GM23338 (cell line): ENCODE results near the gene DNAH8. TPM values are rescaled to one million over a fixed set of nuclear protein-coding genes. Genes with fewer than 3 reads are reported as not detected.

ENCODE experiments used
- ATAC-seq: fragments of 200-7000 bp; cut with Tn5 transposase; 3 replicates; pipeline ENCODE4 v1.9.1; 2020
- DNase-seq: peaks from one replicate; pipeline ENCODE4 v3.0.0-alpha.2; 2015; ENCODE audit warnings: low spot score
- H2AFZ ChIP-seq: fragments of 200-600 bp; sonication (generic); 2 replicates; pipeline ENCODE4 v1.8.0; 2016; ENCODE audit warnings: antibody characterized with exemption, mild to moderate bottlenecking, moderate library complexity
- H3F3A ChIP-seq: fragments of 200-600 bp; sonication (generic); replicated peaks from 2 replicates; pipeline ENCODE4 v1.8.0; 2017; ENCODE audit warnings: antibody characterized with exemption, mixed run types, low read depth
- H3K27ac ChIP-seq: fragments of 200-600 bp; sonication (generic); 2 replicates; pipeline ENCODE4 v1.6.1; 2016; ENCODE audit warnings: low read depth
- H3K27me3 ChIP-seq: fragments of 200-600 bp; sonication (generic); 2 replicates; pipeline ENCODE4 v1.8.0; 2016; ENCODE audit warnings: mild to moderate bottlenecking, mixed run types, moderate library complexity; ENCODE audit not compliant: insufficient read depth
- H3K36me3 ChIP-seq: fragments of 200-600 bp; sonication (generic); 2 replicates; pipeline ENCODE4 v1.8.0; 2016; ENCODE audit warnings: mild to moderate bottlenecking; ENCODE audit not compliant: insufficient read depth
- H3K4me1 ChIP-seq: fragments of 200-600 bp; sonication (generic); 2 replicates; pipeline ENCODE4 v1.8.0; 2016; ENCODE audit warnings: mild to moderate bottlenecking, moderate library complexity; ENCODE audit not compliant: insufficient read depth
- H3K4me2 ChIP-seq: fragments of 200-600 bp; sonication (generic); 2 replicates; pipeline ENCODE4 v1.7.1; 2017; ENCODE audit warnings: mixed run types
- H3K4me3 ChIP-seq: fragments of 200-600 bp; sonication (generic); 2 replicates; pipeline ENCODE4 v1.6.1; 2016; ENCODE audit warnings: mixed run types
- H3K79me2 ChIP-seq: fragments of 200-600 bp; sonication (generic); replicated peaks from 2 replicates; pipeline ENCODE4 v1.8.0; 2017; ENCODE audit warnings: mild to moderate bottlenecking; ENCODE audit not compliant: insufficient read depth
- H3K9me2 ChIP-seq: fragments of 200-600 bp; sonication (generic); 2 replicates; pipeline ENCODE4 v1.8.0; 2017; ENCODE audit not compliant: insufficient read depth
- H4K20me1 ChIP-seq: fragments of 200-600 bp; sonication (generic); replicated peaks from 2 replicates; pipeline ENCODE4 v1.8.0; 2017; ENCODE audit warnings: mild to moderate bottlenecking; ENCODE audit not compliant: insufficient read depth
- H3K27ac Mint-ChIP-seq: 2 replicates; pipeline ENCODE4 v1.8.0; 2020; ENCODE audit warnings: inconsistent platforms, mild to moderate bottlenecking, moderate library complexity, mixed read lengths
- H3K27me3 Mint-ChIP-seq: 3 replicates; pipeline ENCODE4 v1.8.0; 2022; ENCODE audit warnings: low read depth, mild to moderate bottlenecking, moderate library complexity, mixed read lengths, inconsistent platforms; ENCODE audit not compliant: insufficient read depth, poor library complexity
- H3K36me3 Mint-ChIP-seq: 3 replicates; pipeline ENCODE4 v1.8.0; 2021; ENCODE audit warnings: low read depth, mild to moderate bottlenecking, inconsistent platforms, moderate library complexity, mixed read lengths
- H3K4me1 Mint-ChIP-seq: 3 replicates; pipeline ENCODE4 v1.8.0; 2020; ENCODE audit warnings: mild to moderate bottlenecking, inconsistent platforms, mixed read lengths
- H3K4me3 Mint-ChIP-seq: 3 replicates; pipeline ENCODE4 v1.8.0; 2021; ENCODE audit warnings: moderate library complexity, mild to moderate bottlenecking, inconsistent platforms, mixed read lengths
- H3K9me3 Mint-ChIP-seq: 3 replicates; pipeline ENCODE4 v1.8.0; 2020; ENCODE audit warnings: moderate library complexity, mild to moderate bottlenecking, inconsistent platforms, mixed read lengths
- CREB1 ChIP-seq: fragments of 250-450 bp; sonication (Bioruptor Pico); IDR thresholded peaks from 2 replicates; pipeline ENCODE4 v1.5.0; 2020; ENCODE audit warnings: low read depth, mild to moderate bottlenecking, moderate library complexity
- EZH2 ChIP-seq: fragments of 200-600 bp; sonication (generic); IDR thresholded peaks from one replicate; pipeline ENCODE4 v1.8.0; 2017; ENCODE audit warnings: antibody characterized with exemption, mild to moderate bottlenecking, low read depth; ENCODE audit not compliant: unreplicated experiment
- EZH2phosphoT487 ChIP-seq: fragments of 200-600 bp; sonication (generic); IDR thresholded peaks from one replicate; pipeline ENCODE4 v1.8.1; 2018; ENCODE audit warnings: antibody characterized with exemption; ENCODE audit not compliant: unreplicated experiment
- JUNB ChIP-seq: IDR thresholded peaks from one replicate; pipeline ENCODE4 v1.6.1; 2016; ENCODE audit warnings: antibody characterized with exemption; ENCODE audit not compliant: unreplicated experiment
- NANOG ChIP-seq: IDR thresholded peaks from 2 replicates; pipeline ENCODE4 v1.6.1; 2016; ENCODE audit warnings: antibody characterized with exemption, borderline replicate concordance
- POLR2AphosphoS5 ChIP-seq: IDR thresholded peaks from 2 replicates; pipeline ENCODE4 v1.6.1; 2016; ENCODE audit warnings: antibody characterized with exemption, low read depth
- STAT1 ChIP-seq: IDR thresholded peaks from one replicate; pipeline ENCODE4 v1.6.1; 2016; ENCODE audit warnings: antibody characterized with exemption; ENCODE audit not compliant: unreplicated experiment
- ZNF114 ChIP-seq: fragments of 250-450 bp; sonication (Bioruptor Pico); IDR thresholded peaks from 2 replicates; pipeline ENCODE4 v1.5.0; 2020; ENCODE audit warnings: mild to moderate bottlenecking, moderate library complexity
- ZNF331 ChIP-seq: fragments of 250-450 bp; sonication (Bioruptor Pico); IDR thresholded peaks from 2 replicates; pipeline ENCODE4 v1.5.0; 2020; ENCODE audit warnings: low read depth, mild to moderate bottlenecking, moderate library complexity
- polyA plus RNA-seq: library from polyadenylated mRNA; unstranded; fragments of >200 nt; fragmentation: Nextera tagmentation; extraction: Ambion mirVana; gene quantifications from 2 replicates; pipeline ENCODE4 v1.2.1, GENCODE V29; 2016
- total RNA-seq: library from RNA; depleted of rRNA; stranded (reverse); fragments of >200 nt; shearing (Covaris generic); gene quantifications from 2 replicates; pipeline ENCODE4 v1.2.3, GENCODE V29; 2014
- TF ChIP-seq, protein P1 (sequence below), 2 experiments: fragments of 200-600 bp in 1 of 2; sonication (generic) in 1 of 2; conservative IDR thresholded peaks; 2 replicates each; pipeline versions ENCODE4 v1.5.1 to v1.6.1; 2016 to 2017; ENCODE audit warnings: antibody characterized with exemption in 2 of 2, low read depth in 2 of 2, mild to moderate bottlenecking in 2 of 2, moderate library complexity in 1 of 2
- TF ChIP-seq, protein P2 (sequence below): IDR thresholded peaks from one replicate; pipeline ENCODE4 v1.6.1; 2018; ENCODE audit warnings: antibody characterized with exemption; ENCODE audit not compliant: unreplicated experiment
- TF ChIP-seq, protein P3 (sequence below): fragments of 250-450 bp; sonication (Bioruptor Pico); IDR thresholded peaks from 2 replicates; pipeline ENCODE4 v1.5.0; 2020; ENCODE audit warnings: mild to moderate bottlenecking, moderate library complexity
- TF ChIP-seq, protein P4 (sequence below): IDR thresholded peaks from 2 replicates; pipeline ENCODE4 v1.6.1; 2016; ENCODE audit warnings: antibody characterized with exemption

The DNAH8 gene
- total and polyA plus RNA-seq, 2 experiments from 2014 or later: 0.02 TPM; not detected in 1

DNA sequence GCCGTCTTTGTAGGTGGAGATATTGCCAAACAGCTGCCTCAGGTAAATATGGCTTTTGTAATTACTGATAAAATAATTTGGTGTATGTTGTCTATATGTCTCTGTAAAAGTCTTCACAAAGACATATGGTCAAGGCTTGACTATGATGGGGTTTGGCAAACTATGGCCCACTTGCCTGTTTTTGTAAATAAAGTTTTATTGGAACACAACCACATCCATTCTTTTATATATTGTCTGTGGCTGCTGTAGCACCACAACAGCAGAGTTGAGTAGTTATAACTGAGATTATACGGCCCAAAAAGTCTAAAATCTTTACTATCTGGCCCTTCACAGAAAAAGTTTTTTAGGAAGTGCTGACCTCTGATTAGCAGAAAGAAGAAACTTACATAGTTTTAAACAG lies 133.6 kb downstream of the DNAH8 start:
- peaks cover 22% of the 10 kb centered on the region for H3K4me1 ChIP-seq
- H3K79me2 ChIP-seq: no peaks in the 10 kb centered on the region
- no peaks in the 10 kb centered on the region for H3F3A ChIP-seq
- no peaks in the 10 kb centered on the region for H3K27me3 ChIP-seq
- Mint-ChIP-seq H3K36me3 (no peaks in the 10 kb centered on the region), H3K4me3 (no peak overlapping the region), H3K4me1 (peaks cover 34% of the 10 kb centered on the region), H3K27me3 (peaks cover 2% of the 10 kb centered on the region), H3K27ac (no peak overlapping the region), H3K9me3 (no peaks in the 10 kb centered on the region)
- no peaks in the 10 kb centered on the region for H4K20me1 ChIP-seq
- ATAC-seq (no peak), DNase-seq (no peak)
- H3K9me2 ChIP-seq: no peaks in the 10 kb centered on the region
- no peak overlapping the region for H3K27ac ChIP-seq
- H3K36me3 ChIP-seq: no peaks in the 10 kb centered on the region
- no peak overlapping the region for H2AFZ ChIP-seq
- no peak for TF ChIP-seq EZH2
- TF ChIP-seq JUNB: no peak
- TF ChIP-seq CREB1 (CRISPR knock-in tag): no peak
- TF ChIP-seq POLR2AphosphoS5: no peak
- TF ChIP-seq, protein P1, sequence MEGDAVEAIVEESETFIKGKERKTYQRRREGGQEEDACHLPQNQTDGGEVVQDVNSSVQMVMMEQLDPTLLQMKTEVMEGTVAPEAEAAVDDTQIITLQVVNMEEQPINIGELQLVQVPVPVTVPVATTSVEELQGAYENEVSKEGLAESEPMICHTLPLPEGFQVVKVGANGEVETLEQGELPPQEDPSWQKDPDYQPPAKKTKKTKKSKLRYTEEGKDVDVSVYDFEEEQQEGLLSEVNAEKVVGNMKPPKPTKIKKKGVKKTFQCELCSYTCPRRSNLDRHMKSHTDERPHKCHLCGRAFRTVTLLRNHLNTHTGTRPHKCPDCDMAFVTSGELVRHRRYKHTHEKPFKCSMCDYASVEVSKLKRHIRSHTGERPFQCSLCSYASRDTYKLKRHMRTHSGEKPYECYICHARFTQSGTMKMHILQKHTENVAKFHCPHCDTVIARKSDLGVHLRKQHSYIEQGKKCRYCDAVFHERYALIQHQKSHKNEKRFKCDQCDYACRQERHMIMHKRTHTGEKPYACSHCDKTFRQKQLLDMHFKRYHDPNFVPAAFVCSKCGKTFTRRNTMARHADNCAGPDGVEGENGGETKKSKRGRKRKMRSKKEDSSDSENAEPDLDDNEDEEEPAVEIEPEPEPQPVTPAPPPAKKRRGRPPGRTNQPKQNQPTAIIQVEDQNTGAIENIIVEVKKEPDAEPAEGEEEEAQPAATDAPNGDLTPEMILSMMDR (conservative IDR thresholded peaks at IDR 0.05; ENCODE audit: low read depth in 2 of 2): no peak
- TF ChIP-seq EZH2phosphoT487: no peak
- TF ChIP-seq ZNF331 (CRISPR knock-in tag): no peak
- TF ChIP-seq, protein P2, sequence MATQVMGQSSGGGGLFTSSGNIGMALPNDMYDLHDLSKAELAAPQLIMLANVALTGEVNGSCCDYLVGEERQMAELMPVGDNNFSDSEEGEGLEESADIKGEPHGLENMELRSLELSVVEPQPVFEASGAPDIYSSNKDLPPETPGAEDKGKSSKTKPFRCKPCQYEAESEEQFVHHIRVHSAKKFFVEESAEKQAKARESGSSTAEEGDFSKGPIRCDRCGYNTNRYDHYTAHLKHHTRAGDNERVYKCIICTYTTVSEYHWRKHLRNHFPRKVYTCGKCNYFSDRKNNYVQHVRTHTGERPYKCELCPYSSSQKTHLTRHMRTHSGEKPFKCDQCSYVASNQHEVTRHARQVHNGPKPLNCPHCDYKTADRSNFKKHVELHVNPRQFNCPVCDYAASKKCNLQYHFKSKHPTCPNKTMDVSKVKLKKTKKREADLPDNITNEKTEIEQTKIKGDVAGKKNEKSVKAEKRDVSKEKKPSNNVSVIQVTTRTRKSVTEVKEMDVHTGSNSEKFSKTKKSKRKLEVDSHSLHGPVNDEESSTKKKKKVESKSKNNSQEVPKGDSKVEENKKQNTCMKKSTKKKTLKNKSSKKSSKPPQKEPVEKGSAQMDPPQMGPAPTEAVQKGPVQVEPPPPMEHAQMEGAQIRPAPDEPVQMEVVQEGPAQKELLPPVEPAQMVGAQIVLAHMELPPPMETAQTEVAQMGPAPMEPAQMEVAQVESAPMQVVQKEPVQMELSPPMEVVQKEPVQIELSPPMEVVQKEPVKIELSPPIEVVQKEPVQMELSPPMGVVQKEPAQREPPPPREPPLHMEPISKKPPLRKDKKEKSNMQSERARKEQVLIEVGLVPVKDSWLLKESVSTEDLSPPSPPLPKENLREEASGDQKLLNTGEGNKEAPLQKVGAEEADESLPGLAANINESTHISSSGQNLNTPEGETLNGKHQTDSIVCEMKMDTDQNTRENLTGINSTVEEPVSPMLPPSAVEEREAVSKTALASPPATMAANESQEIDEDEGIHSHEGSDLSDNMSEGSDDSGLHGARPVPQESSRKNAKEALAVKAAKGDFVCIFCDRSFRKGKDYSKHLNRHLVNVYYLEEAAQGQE: no peak
- TF ChIP-seq NANOG: no peak
- TF ChIP-seq, protein P3, sequence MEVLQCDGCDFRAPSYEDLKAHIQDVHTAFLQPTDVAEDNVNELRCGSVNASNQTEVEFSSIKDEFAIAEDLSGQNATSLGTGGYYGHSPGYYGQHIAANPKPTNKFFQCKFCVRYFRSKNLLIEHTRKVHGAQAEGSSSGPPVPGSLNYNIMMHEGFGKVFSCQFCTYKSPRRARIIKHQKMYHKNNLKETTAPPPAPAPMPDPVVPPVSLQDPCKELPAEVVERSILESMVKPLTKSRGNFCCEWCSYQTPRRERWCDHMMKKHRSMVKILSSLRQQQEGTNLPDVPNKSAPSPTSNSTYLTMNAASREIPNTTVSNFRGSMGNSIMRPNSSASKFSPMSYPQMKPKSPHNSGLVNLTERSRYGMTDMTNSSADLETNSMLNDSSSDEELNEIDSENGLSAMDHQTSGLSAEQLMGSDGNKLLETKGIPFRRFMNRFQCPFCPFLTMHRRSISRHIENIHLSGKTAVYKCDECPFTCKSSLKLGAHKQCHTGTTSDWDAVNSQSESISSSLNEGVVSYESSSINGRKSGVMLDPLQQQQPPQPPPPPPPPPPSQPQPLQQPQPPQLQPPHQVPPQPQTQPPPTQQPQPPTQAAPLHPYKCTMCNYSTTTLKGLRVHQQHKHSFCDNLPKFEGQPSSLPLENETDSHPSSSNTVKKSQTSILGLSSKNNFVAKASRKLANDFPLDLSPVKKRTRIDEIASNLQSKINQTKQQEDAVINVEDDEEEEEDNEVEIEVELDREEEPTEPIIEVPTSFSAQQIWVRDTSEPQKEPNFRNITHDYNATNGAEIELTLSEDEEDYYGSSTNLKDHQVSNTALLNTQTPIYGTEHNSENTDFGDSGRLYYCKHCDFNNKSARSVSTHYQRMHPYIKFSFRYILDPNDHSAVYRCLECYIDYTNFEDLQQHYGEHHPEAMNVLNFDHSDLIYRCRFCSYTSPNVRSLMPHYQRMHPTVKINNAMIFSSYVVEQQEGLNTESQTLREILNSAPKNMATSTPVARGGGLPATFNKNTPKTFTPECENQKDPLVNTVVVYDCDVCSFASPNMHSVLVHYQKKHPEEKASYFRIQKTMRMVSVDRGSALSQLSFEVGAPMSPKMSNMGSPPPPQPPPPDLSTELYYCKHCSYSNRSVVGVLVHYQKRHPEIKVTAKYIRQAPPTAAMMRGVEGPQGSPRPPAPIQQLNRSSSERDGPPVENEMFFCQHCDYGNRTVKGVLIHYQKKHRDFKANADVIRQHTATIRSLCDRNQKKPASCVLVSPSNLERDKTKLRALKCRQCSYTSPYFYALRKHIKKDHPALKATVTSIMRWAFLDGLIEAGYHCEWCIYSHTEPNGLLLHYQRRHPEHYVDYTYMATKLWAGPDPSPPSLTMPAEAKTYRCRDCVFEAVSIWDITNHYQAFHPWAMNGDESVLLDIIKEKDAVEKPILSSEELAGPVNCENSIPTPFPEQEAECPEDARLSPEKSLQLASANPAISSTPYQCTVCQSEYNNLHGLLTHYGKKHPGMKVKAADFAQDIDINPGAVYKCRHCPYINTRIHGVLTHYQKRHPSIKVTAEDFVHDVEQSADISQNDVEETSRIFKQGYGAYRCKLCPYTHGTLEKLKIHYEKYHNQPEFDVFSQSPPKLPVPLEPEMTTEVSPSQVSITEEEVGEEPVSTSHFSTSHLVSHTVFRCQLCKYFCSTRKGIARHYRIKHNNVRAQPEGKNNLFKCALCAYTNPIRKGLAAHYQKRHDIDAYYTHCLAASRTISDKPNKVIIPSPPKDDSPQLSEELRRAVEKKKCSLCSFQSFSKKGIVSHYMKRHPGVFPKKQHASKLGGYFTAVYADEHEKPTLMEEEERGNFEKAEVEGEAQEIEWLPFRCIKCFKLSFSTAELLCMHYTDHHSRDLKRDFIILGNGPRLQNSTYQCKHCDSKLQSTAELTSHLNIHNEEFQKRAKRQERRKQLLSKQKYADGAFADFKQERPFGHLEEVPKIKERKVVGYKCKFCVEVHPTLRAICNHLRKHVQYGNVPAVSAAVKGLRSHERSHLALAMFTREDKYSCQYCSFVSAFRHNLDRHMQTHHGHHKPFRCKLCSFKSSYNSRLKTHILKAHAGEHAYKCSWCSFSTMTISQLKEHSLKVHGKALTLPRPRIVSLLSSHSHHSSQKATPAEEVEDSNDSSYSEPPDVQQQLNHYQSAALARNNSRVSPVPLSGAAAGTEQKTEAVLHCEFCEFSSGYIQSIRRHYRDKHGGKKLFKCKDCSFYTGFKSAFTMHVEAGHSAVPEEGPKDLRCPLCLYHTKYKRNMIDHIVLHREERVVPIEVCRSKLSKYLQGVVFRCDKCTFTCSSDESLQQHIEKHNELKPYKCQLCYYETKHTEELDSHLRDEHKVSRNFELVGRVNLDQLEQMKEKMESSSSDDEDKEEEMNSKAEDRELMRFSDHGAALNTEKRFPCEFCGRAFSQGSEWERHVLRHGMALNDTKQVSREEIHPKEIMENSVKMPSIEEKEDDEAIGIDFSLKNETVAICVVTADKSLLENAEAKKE: no peak
- TF ChIP-seq, protein P4, sequence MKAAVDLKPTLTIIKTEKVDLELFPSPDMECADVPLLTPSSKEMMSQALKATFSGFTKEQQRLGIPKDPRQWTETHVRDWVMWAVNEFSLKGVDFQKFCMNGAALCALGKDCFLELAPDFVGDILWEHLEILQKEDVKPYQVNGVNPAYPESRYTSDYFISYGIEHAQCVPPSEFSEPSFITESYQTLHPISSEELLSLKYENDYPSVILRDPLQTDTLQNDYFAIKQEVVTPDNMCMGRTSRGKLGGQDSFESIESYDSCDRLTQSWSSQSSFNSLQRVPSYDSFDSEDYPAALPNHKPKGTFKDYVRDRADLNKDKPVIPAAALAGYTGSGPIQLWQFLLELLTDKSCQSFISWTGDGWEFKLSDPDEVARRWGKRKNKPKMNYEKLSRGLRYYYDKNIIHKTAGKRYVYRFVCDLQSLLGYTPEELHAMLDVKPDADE: no peak
- no peak for TF ChIP-seq ZNF114 (CRISPR knock-in tag)
- no peak for TF ChIP-seq STAT1
- no peak overlapping the region for H3K4me3 ChIP-seq
- no peak overlapping the region for H3K4me2 ChIP-seq
